HL-60 (cell line): Measurements from ENCODE around the gene TDRD1.

ENCODE experiments used
- DNase-seq, 2 experiments: peaks; one replicate each; pipeline ENCODE4 v3.0.0-alpha.2; 2010 to 2020; ENCODE audit warnings: low read depth in 1 of 2, low spot score in 1 of 2
- H3K27ac ChIP-seq: fragments of 250-450 bp; sonication (Bioruptor Pico); replicated peaks from 2 replicates; pipeline ENCODE4 v1.5.1; 2020; ENCODE audit warnings: mild to moderate bottlenecking, moderate library complexity
- H3K27me3 ChIP-seq: fragments of 250-450 bp; sonication (Bioruptor Pico); 2 replicates; pipeline ENCODE4 v1.5.1; 2021; ENCODE audit warnings: mild to moderate bottlenecking, moderate library complexity; ENCODE audit not compliant: insufficient read depth, poor library complexity, severe bottlenecking
- H3K4me3 ChIP-seq: replicated peaks from 2 replicates; pipeline ENCODE4 v1.5.1; 2011; ENCODE audit warnings: mild to moderate bottlenecking, control low read depth, low read length; ENCODE audit not compliant: insufficient read depth
- GABPA ChIP-seq: IDR thresholded peaks from 2 replicates; pipeline ENCODE4 v1.6.1; 2012; ENCODE audit warnings: low read depth
- POLR2AphosphoS5 ChIP-seq: IDR thresholded peaks from 2 replicates; pipeline ENCODE4 v1.6.1; 2012; ENCODE audit warnings: low read depth
- SPI1 ChIP-seq: IDR thresholded peaks from 2 replicates; pipeline ENCODE4 v1.6.1; 2012; ENCODE audit warnings: low read depth, mild to moderate bottlenecking, borderline replicate concordance
- TF ChIP-seq, protein P1 (sequence below): IDR thresholded peaks from one replicate; pipeline ENCODE4 v1.5.1; 2011; ENCODE audit warnings: low read length, control low read depth, inconsistent platforms; ENCODE audit not compliant: insufficient read depth
- TF ChIP-seq, protein P2 (sequence below): IDR thresholded peaks from 2 replicates; pipeline ENCODE4 v1.6.1; 2012; ENCODE audit warnings: low read depth; ENCODE audit not compliant: insufficient replicate concordance

Gene TDRD1

DNA sequence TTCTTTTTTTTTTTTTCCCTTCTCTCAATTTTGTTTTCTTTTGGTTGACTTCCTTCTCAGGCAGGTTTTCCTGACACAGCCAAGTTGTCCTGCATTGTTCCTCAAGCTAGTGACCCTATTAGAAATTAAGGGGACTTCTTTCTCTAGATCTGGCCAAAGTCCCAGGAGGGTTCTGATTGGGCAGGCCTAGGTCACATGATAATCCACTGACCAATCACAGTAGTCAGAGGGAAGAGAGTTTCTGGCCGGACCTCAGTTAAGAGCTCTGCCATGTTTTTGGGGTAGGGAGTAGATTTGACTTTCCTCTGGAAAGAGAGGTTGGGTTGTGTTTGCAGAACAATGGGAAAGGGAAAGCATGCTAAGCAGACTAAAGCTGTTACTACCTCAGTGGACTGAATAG is 76.1 kb downstream of the TDRD1 start:
- no peak for DNase-seq
- Histone ChIP-seq H3K27me3 (no peaks in the 10 kb centered on the region), H3K27ac (no peak overlapping the region), H3K4me3 (no peak overlapping the region)
- TF ChIP-seq, protein P1, sequence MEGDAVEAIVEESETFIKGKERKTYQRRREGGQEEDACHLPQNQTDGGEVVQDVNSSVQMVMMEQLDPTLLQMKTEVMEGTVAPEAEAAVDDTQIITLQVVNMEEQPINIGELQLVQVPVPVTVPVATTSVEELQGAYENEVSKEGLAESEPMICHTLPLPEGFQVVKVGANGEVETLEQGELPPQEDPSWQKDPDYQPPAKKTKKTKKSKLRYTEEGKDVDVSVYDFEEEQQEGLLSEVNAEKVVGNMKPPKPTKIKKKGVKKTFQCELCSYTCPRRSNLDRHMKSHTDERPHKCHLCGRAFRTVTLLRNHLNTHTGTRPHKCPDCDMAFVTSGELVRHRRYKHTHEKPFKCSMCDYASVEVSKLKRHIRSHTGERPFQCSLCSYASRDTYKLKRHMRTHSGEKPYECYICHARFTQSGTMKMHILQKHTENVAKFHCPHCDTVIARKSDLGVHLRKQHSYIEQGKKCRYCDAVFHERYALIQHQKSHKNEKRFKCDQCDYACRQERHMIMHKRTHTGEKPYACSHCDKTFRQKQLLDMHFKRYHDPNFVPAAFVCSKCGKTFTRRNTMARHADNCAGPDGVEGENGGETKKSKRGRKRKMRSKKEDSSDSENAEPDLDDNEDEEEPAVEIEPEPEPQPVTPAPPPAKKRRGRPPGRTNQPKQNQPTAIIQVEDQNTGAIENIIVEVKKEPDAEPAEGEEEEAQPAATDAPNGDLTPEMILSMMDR: no peak
- TF ChIP-seq POLR2AphosphoS5: no peak
- TF ChIP-seq SPI1: no peak
- no peak for TF ChIP-seq GABPA

DNA sequence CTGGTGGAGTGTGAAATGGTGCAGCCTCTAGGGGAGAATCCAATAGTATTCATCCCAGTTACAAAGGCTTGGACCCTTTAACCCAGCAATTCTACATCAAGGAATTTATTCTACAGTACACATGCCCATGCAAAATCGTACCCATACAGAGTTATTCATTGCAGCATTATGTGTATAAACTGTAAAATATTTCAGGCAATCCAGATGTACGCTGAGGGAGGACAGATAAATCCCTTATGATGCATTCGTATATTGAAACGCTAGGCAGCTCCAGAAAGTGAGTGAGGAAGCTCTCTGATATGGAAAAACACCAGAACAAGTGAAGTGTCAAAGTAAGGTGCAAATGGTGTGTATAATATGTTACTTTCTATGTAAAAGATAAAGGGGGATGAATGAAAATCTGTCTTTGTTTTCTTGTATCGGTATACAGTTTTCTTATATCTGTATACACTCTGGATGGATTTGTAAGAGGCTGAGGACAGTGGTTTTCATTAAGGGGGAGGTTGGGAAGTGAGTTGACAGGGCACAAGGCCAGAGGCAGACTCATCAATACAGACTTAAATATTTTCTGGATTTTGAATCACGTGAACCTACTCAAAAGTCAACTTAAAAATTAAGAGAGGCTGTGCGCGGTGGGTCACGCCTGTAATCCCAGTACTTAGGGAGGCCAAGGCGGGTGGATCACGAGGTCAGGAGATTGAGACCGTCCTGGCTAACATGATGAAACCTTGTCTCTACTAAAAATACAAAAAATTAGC is 77.0 kb downstream of the TDRD1 start:
- no peak for DNase-seq
- TF ChIP-seq SPI1 (no peak), GABPA (no peak)
- Histone ChIP-seq H3K27me3 (no peaks in the 10 kb centered on the region), H3K27ac (no peak overlapping the region), H3K4me3 (no peak overlapping the region)

DNA sequence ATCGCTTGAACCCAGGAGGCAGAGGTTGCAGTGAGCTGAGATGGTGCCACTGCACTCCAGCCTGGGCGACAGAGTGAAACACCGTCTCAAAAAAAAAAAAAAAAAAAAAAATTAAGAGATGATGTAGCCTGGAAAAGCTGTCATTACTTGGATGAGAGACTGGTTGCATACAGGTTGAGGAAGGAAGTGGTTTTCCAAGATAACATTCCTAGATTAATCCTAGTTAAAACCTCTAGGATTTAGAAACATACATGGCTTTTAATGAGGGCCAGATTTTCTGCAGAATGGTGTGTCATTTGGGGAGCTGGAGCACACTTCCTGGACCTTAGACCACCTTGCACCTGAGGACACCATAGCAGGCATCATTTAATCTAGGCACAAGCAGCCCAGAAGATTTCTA is 77.7 kb downstream of the TDRD1 start:
- Histone ChIP-seq H3K4me3 (no peak overlapping the region), H3K27ac (no peak overlapping the region), H3K27me3 (no peaks in the 10 kb centered on the region)
- TF ChIP-seq POLR2AphosphoS5 (no peak), GABPA (no peak), SPI1 (no peak)
- TF ChIP-seq, protein P1: no peak
- TF ChIP-seq, protein P2, sequence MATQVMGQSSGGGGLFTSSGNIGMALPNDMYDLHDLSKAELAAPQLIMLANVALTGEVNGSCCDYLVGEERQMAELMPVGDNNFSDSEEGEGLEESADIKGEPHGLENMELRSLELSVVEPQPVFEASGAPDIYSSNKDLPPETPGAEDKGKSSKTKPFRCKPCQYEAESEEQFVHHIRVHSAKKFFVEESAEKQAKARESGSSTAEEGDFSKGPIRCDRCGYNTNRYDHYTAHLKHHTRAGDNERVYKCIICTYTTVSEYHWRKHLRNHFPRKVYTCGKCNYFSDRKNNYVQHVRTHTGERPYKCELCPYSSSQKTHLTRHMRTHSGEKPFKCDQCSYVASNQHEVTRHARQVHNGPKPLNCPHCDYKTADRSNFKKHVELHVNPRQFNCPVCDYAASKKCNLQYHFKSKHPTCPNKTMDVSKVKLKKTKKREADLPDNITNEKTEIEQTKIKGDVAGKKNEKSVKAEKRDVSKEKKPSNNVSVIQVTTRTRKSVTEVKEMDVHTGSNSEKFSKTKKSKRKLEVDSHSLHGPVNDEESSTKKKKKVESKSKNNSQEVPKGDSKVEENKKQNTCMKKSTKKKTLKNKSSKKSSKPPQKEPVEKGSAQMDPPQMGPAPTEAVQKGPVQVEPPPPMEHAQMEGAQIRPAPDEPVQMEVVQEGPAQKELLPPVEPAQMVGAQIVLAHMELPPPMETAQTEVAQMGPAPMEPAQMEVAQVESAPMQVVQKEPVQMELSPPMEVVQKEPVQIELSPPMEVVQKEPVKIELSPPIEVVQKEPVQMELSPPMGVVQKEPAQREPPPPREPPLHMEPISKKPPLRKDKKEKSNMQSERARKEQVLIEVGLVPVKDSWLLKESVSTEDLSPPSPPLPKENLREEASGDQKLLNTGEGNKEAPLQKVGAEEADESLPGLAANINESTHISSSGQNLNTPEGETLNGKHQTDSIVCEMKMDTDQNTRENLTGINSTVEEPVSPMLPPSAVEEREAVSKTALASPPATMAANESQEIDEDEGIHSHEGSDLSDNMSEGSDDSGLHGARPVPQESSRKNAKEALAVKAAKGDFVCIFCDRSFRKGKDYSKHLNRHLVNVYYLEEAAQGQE: no peak
- no peak for DNase-seq

DNA sequence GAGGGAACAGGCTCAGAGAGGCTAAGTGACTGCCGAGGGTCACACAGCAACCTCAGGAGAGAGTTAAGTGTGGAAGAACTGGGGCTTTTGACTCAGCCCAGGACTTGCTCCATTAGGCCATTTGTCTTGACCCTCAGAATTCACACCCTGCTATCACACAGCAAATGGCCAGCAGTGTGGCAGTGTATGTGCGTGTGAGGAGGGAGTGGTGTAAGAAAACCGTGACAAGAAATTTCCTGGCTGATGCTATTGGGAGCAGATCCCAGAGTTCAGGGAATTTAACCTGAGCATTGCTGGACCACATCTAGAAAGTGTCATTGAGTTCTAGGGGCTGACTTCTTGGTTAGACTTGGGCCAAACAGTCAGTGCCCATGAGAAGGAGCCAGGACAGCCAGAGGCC is 78.3 kb downstream of the TDRD1 start:
- no peak overlapping the region for H3K27ac ChIP-seq
- no peaks in the 10 kb centered on the region for H3K27me3 ChIP-seq
- no peak for TF ChIP-seq SPI1
- TF ChIP-seq, protein P1: no peak
- TF ChIP-seq, protein P2: no peak
- no peak overlapping the region for H3K4me3 ChIP-seq
- no peak for DNase-seq
